Nucleus accumbens (tissue), 56 donors: ENCODE results near the gene MTPN.

Experiments used
- DNase-seq, 56 donors: peaks; one replicate each; lab custom pipeline; 2025; lab: John Stamatoyannopoulos, UW

Gene MTPN

DNA sequence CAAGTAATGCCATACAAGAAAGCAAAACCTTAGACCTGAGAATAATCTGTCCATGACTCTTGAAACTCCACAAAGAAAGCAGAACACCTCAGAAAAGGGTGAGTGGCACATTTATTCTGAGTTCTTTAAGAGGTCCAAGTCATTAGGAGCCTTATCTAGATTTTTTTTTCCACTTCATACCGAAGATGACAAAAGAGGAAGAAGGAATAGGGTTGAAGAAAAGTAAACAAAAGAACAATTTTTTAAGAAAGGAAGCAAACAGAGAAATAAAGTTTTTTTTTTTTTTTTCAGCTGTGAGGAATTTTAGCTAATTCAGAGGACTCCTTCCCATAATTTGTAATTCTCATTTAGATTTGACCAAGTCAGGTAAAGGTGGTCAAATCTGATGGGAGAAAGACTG lies 13.1 kb upstream of the MTPN start:
- DNase-seq: no peak

DNA sequence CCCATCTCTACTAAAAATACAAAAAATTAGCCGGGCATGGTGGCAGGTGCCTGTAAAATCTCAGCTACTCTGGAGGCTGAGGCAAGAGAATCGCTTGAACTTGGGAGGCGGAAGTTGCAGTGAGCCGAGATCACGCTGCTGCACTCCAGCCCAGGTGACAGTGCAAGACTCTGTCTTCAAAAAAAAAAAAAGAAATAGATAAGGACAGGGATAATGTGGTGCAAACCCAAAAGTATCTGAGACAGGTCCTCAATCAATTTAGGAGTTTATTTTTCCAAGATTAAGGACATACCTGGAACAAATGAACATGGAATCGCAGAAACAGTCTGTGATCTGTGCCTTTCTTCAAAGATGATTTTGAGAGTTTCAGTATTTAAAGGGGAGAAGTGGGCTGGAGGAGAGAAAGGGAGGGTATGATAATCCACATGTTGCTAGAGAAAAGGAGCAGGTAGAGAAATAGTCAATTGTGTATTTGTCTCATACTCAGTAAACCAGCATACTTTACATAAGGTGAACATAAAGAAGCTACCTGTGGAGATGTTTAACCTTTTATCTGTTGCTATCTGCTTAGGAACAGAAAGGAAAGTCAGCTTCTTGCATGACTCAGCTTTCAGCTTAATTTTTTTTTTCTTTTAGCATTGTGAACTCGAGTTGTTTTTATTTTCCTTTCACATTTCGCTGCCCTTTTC lies 4.9 kb upstream of the MTPN start:
- DNase-seq: no peak

DNA sequence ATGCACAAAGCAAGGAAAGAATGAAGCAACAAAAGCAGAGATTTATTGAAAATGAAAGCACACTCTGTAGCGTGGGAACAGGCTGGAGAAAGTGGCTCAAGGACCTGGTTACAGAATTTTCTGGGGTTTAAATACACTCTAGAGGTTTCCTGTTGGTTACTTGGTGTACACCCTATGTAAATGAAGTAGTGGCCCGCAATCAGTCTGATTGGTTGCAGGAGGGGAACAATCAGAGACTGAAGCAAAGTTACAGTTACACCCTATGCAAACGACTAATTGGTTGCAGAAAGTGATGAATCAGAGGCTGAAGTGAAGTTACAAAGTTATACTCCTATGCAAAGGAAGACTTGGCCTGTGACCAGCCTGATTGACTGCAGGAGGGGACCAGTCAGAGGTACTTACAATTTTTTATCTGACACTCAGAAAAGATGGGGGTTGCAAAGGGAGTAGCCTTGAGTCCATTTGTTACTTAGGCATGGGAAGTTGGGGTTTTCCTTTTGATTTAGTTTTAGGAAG lies 3.6 kb upstream of the MTPN start:
- DNase-seq: no peak

DNA sequence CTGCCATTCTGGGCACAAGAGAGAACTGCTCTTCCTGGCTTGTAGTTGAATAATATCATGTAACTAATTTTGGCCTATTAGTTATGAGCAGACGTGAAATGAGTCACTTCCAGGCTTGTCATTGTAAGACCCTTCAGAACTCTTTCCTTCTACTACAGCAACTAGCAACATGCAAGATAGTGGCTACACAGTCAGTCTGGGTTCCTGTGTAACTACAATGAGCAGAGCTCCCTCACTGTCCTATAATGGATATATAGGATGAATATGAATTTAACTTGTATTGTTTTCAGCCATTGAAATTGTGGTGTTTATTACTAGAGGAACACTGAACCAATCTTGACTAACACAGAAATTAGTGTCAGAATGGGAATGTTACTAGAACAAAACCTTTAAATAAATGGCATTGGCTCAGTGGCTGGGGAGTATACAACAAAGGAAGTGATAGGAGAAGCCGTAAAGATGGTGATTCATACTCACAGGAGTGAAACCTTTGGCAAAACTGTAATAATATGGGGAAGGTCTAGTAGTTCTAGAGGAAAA lies 2.9 kb upstream of the MTPN start:
- no peak for DNase-seq

DNA sequence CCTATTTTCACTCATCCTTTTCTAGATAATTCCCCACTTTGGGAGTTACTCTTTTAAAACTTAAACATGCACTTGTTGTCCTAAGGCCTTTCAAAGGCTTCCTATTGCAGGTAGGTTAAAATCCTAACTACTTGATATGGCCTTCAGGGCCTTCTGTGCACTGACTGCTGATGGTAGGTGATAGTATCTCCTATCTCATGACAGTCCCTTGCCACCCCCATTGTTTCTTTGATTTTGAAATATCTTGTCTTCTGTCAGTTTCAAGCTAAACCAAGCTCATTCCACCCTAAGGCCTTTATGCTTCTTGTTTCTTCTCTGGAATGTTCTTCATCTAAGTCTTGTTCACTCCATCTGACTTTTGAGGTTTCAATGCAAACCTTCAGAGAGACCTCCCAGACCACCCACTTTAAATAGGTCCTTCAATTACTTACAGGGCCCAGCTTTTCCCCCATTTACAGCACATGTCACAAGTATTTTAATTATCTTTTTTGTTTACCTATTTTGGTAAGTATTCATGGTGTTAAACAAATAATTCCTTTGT lies 2.4 kb upstream of the MTPN start:
- DNase-seq: no peak

DNA sequence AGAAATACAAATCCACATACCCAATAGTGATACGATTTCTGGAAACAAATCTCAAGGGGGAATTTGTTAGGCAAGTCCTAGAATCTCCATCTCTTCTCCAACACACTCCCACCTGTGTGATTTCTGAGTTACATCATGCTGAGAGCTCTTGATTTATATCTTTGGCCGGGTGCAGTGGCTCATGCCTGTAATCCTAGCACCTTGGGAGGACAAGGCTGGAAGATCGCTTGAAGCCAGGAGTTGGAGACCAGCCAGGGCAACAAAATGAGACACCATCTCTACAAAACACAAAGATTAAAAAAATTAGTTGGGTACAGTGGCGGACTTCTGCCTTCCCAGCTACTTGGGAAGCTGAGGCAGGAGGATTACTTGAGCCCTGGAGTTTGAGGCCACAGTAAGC lies 1.5 kb upstream of the MTPN start:
- DNase-seq: no peak

DNA sequence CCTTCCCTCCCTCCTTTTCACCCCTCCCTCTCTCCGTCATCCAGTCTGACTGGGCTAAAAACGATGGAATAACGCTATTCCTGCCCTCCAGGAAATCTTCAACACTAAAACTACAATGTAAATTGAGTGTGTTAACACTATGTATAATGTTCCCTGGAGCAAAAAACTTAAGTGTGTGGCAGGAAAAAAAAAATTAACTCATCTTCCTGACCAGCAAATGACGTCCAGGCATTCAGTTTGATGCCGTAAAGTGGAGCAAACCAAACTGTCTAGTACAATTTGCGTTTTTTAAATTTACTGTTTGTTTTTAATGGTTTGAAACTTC lies 545 bp upstream of the MTPN start:
- DNase-seq: no peak

DNA sequence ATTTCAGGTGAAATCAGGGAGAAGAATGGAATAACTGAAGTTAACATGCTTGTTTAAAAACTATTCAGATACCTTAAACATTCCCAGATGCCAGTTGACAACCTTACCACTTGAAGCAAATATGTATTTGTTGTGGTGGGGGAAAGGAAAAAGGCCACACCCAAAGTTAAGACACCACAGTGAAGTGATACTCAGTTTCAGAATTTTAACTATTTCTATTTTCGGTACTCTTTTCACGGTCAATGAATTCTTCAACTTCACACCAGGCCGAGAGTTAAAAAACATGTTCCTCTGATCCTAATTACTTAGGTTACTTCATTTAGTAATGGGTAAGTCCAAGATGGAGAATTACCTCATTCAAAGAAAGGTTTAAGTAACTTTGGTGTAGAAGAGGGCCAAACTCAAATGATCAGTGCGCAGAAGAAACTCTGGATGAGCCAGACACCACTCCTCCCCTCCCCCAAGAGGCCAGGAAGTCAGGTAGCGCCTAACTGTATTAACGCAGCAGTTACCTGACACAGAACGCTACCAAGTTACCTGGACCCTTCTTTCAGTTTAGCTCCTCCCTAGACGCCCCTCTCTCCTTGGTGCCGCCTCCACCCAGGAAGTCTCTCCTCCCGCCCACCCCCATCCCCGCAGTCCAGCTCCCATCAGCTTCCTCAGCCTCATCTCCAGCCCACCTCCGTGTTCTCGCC lies 700 bp downstream of the MTPN start:
- peak in 8 of 56 donors; percentile 10 to 47 (median 28) for DNase-seq

DNA sequence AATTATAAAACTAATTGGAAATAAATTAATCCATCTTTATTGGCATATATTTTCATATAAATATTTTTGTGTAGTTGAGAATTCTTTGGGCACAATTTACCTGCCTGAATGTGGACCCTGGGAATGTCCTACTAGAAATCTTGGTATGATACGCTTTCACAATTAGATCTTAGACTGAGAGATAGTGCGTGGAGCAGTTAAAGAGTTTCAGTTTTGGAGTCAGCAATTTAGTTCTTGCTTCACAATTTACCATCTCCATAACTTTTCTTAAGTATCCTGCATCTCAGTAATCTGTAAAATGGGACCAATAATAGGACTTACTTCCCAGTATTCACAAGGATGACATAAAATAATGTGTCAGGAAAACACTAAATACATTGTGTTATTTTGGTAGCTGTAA lies 2.0 kb downstream of the MTPN start:
- DNase-seq: no peak

DNA sequence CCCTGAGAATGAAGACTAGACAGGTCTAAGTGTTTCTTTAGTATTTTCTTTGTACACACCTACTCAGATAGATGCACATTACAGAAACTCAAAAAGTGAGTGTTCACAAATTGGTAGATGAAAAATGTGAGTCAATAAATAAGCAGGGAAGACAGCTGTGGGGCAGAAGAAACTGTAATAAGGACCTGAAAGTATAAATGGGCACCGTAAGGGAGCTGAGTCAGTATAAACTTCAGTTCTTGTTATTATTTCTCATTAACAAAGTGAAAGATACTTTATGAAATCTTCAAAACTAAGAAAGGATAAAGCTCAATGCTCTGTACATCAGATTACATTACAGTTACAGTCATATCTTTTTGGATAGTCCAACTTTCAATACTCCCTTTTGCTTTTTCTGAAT lies 2.5 kb downstream of the MTPN start:
- no peak for DNase-seq

DNA sequence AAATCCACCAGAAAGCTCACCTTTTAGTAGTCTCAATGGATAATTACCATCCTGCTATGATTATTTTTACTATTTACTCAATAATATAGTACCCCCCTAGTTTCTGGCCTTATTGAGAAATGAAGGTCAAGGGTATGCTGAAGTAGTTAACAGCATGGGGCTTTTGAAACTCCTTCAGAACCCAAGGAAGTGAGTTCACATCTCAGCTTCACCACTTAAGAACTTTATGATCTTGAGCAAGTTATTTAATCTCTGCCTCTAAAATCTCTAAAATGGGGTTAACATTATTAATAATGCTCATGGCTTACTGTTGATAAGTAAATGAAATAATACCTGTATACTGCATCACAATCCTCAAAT lies 5.8 kb downstream of the MTPN start:
- no peak for DNase-seq

DNA sequence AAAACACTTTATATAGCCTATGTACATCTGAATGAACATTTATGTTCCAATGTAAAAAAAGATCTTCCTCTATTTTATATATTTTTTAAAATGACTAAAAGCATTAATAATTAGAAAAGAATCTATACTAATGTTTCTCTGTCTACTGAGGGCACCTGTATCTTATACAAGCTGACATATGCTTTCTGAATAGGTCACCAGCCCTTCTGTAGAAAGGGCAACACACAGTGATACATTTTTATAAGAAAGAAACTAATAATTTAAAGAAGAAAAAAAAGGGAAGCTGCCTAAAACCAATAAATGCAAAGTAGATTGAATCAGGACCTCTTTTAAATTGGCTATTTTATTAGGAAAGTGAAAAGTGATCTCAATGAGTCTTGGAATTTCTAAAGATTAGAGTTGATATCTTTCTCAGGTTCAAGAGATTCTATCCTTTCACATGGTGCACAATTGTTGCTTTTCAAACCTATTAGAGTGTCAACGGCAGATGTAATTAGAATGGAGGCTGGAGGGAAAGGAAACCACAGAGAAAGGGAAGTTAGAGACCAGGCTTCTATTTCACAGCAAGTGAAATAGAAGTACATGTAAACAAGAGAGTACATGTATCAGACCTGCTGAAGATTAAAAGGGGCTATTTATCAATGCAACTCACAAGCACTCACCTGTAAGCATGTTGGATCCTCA lies 6.3 kb downstream of the MTPN start:
- no peak for DNase-seq

DNA sequence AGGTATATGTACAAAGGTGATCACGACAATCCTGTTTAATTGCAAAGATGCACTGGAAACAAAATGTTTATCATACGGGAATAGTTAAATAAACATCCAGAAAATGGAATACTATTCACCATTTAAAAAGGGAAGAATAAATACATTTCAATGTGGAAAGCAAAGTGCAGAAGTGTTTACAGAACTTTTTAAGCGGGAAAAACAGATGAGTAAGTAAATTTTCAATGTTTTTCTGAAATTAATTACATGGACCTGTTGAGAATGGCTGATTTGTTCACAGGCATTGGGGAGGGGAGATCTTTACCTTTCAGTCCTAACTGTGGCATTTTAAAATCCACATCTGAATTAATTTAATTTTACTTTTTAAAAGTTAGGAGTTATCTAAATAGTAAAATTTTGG lies 7.1 kb downstream of the MTPN start:
- DNase-seq: no peak

DNA sequence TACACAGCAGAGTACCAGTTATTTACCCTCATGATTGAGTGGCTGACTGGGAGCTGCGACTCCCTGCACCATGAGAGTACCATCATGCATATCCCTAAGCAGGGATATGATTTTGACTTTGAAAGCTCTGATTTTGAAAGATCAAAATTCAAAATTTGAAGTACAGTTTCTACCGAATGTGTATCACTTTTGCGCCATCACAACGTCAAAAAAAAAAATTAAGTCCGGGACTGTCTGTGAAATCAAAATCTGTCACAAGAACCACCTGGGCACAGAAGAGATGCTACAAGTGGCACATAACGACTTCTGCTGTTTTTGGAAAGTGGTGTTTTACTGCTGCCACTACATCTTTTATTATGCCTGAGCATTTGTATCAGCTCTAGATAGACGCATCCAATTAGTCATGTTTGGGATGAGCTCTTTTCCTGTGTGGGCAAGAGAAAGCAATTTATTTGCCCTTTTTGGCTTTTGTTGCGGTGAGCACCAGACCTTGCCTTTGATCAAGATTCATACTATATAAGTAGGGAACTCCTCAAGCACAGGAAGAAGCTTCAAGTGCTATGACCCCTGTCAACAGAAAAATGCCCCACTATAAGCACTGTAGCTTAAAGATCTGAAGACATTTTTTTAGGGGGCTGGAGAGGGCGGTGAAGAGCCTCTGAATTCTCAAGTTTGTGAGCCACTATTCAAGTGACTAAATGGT lies 10.7 kb downstream of the MTPN start:
- no peak for DNase-seq

DNA sequence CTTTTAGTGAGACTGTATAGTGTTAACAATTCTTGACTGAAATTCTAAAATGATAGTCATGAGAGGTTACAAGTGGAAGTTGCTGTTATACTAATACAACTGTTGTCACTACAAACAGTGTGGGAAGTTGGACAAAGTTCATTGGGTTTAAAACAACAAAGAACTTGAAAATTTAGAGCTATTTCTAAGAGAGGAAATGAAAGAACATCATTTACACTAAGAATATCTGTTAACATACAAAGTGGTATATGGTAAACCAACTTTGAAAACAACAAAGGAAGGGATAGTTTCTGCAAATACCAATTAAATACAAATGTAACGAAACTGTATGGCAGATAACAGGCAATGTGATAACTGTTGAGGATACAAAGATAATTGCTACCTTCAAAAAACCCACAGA lies 11.6 kb downstream of the MTPN start:
- DNase-seq: no peak

DNA sequence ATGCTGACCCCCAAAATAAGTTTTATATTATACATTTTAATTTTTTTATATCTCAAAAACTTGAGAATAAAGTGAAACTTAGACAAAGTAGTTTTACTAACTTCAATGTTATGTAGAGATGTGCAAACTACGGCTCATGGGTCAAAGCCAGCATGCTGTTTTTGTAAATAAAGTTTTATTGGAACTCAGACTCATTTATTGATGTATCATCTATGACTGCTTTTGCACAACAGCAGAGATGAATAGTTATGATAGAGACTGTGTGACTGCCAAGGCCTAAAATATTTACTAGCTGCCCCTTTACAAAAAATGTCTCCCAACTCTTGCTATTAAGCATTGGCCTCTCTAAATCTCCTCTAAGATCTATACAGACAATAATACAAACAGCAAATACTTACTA lies 12.4 kb downstream of the MTPN start:
- DNase-seq: no peak

DNA sequence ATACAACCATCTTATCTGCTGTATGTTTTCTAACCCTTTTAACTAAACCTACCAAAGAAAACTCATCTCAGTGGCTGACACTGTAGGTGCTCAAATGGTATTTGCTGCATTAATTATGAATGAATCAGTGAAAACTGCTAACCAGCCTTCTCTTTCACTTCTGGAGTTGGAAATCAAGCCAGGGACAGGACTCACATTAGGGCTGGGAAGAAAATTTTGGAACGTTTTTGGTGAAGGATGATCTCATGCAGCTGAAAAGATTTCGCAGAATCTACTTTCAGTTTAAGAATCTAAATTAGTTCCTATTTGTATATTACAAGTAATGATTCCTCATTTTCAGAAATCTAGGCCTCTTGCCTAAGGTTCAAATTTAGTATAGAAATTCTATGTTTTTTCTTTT lies 12.9 kb downstream of the MTPN start:
- DNase-seq: no peak

DNA sequence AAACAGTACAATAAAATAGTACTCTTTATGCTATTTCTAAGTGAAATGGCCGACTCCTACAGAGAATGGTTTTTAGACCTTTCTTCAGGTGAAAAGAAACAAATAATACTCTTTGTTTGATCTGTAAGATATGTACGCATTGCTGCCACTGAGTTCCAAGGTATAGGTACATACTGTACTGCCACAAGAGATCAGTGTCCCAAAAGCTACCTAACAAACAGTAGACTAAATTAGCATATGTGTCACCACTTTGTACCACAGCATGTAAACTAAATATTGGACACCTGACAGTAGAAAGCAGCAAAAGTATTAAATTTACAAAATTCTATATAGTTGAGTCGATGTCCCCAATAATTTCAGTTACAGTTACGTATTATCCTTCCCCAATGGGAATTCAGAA lies 14.4 kb downstream of the MTPN start:
- DNase-seq: no peak

DNA sequence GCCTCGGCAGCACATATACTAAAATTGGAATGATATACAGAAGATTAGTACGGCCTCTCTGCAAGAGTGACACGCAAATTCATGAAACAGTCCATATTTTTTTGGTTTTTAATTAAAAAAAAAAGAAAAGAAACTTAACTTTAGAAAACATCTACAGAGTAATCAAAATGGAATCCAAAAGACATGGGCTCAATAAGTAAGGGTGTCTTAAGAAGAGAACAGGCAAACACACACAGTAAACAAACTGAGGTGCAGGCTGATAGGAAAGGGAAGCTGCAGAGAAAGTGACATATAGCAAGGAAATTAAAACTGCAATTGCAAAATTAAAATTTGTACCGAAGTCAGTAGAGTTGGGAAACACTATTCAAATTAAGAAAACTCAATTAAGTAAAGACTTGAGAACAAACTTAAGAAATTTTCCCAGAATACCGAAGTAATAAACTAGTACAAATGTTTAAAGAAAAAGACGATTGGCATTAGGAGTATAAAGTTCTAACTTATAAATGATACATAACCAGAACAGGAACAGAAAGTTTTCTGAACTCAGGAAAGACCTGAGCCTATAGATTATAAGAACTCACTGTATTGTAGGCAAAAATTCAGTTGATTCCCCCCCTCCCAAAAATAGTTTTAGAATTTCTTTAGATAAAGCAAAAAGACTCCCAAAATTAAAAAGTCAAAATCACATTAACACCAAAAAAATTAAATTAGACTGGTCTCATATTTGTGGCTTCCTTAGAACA lies 16.3 kb downstream of the MTPN start:
- no peak for DNase-seq
